Naive thymus-derived CD4-positive, alpha-beta T cell (primary cell): Measurements from ENCODE around the gene FGFR3. TPM values are rescaled to one million over a fixed set of nuclear protein-coding genes. Genes with fewer than 3 reads are reported as not detected.
A peak's percentile ranks its signal among the peaks of the same experiment; 100 is the strongest.
"Not testable (repeated sequence)": the region's sequence is repeated elsewhere in the genome, so short reads cannot be mapped to it uniquely, and the experiment has no call there.

Experiments
- ATAC-seq: fragments of 150-1000 bp; cut with Tn5 transposase; 2 replicates; pipeline ENCODE4 v1.10.0; 2021; ENCODE audit warnings: mild to moderate bottlenecking, moderate library complexity
- CTCF ChIA-PET: fragments of 350-600 bp; sonication (Branson Sonifier 250); formaldehyde crosslinking; loops from one replicate; lab custom pipeline; 2021; ENCODE audit warnings: antibody characterized with exemption; lab: Charles Lee
- POLR2A ChIA-PET: fragments of 350-600 bp; sonication (Branson Sonifier 250); formaldehyde crosslinking; loops from one replicate; lab custom pipeline; 2021; ENCODE audit warnings: antibody characterized with exemption, inconsistent platforms; lab: Charles Lee
- DNase-seq, 9 donors: peaks; one replicate each; pipeline versions ENCODE4 v3.0.0 to v3.0.0-alpha.2; 2020 to 2022; ENCODE audit warnings: mixed read lengths in 1 of 9
- H3K27ac ChIP-seq: one replicate; pipeline ENCODE4 v1.7.0; 2013; ENCODE audit warnings: mild to moderate bottlenecking, low read depth, low read length, moderate library complexity
- H3K27me3 ChIP-seq, 2 donors: one replicate each; pipeline ENCODE4 v1.7.0; 2013; ENCODE audit warnings: low read length in 2 of 2, mild to moderate bottlenecking in 2 of 2, moderate library complexity in 2 of 2; ENCODE audit not compliant: control insufficient read depth in 2 of 2, insufficient read depth in 2 of 2
- H3K36me3 ChIP-seq, 3 experiments: 1 replicate in 2 of 3; 2 replicates in 1 of 3; pipeline ENCODE4 v1.7.0; 2013; ENCODE audit warnings: low read length in 3 of 3, mild to moderate bottlenecking in 3 of 3, moderate library complexity in 1 of 3; ENCODE audit not compliant: insufficient read depth in 3 of 3, control insufficient read depth in 2 of 3
- H3K4me1 ChIP-seq, 2 donors: one replicate each; pipeline ENCODE4 v1.7.0; 2013; ENCODE audit warnings: low read length in 2 of 2, mild to moderate bottlenecking in 2 of 2, moderate library complexity in 1 of 2; ENCODE audit not compliant: control insufficient read depth in 2 of 2, insufficient read depth in 2 of 2
- H3K4me3 ChIP-seq: 2 replicates; pipeline ENCODE4 v1.7.0; 2013; ENCODE audit warnings: mild to moderate bottlenecking, low read length
- H3K9me3 ChIP-seq, 3 experiments: 1 replicate in 2 of 3; 2 replicates in 1 of 3; pipeline ENCODE4 v1.7.0; 2013; ENCODE audit warnings: low read length in 3 of 3; ENCODE audit not compliant: control insufficient read depth in 2 of 3
- H3K27ac Mint-ChIP-seq, 9 donors: one replicate each; pipeline ENCODE4 v1.8.0; 2020 to 2022; ENCODE audit warnings: mixed read lengths in 9 of 9, mild to moderate bottlenecking in 8 of 9, moderate library complexity in 5 of 9, inconsistent platforms in 2 of 9
- H3K27me3 Mint-ChIP-seq, 5 donors: one replicate each; pipeline ENCODE4 v1.8.0; 2021 to 2022; ENCODE audit warnings: mixed read lengths in 5 of 5, mild to moderate bottlenecking in 1 of 5
- H3K36me3 Mint-ChIP-seq, 5 donors: one replicate each; pipeline ENCODE4 v1.8.0; 2020 to 2022; ENCODE audit warnings: mixed read lengths in 5 of 5, mild to moderate bottlenecking in 3 of 5, inconsistent platforms in 1 of 5
- H3K4me1 Mint-ChIP-seq, 7 donors: one replicate each; pipeline ENCODE4 v1.8.0; 2020 to 2022; ENCODE audit warnings: mixed read lengths in 7 of 7, mild to moderate bottlenecking in 3 of 7, inconsistent platforms in 1 of 7
- H3K4me3 Mint-ChIP-seq, 10 donors: one replicate each; pipeline ENCODE4 v1.8.0; 2020 to 2022; ENCODE audit warnings: mild to moderate bottlenecking in 10 of 10, mixed read lengths in 10 of 10, moderate library complexity in 6 of 10, inconsistent platforms in 2 of 10
- H3K9me3 Mint-ChIP-seq, 11 donors: one replicate each; pipeline ENCODE4 v1.8.0; 2020 to 2022; ENCODE audit warnings: mixed read lengths in 11 of 11, mild to moderate bottlenecking in 4 of 11, inconsistent platforms in 1 of 11, moderate library complexity in 1 of 11
- intact Hi-C, 2 donors: fragments of 100-400 bp; cut with micrococcal nuclease; formaldehyde crosslinking; loops; one replicate each; pipeline ENCODE4 v1.15.1; 2023
- polyA plus RNA-seq, 2 donors: library from polyadenylated mRNA; unstranded; fragments of 300-500 nt; fragmentation: Illumina TruSeq; gene quantifications; one replicate each; pipeline ENCODE4 v1.2.3, GENCODE V29; 2021
- total RNA-seq, 6 experiments: library from RNA in 5 of 6; stranded (reverse) in 5 of 6; gene quantifications; 1 replicate in 5 of 6; 2 replicates in 1 of 6; pipeline ENCODE4 v1.2.3 and lab custom pipeline; 2021 to 2026

FGFR3 gene
- total and polyA plus RNA-seq, 7 experiments from 2014 or later, result 1.0 TPM; not detected in 6

DNA sequence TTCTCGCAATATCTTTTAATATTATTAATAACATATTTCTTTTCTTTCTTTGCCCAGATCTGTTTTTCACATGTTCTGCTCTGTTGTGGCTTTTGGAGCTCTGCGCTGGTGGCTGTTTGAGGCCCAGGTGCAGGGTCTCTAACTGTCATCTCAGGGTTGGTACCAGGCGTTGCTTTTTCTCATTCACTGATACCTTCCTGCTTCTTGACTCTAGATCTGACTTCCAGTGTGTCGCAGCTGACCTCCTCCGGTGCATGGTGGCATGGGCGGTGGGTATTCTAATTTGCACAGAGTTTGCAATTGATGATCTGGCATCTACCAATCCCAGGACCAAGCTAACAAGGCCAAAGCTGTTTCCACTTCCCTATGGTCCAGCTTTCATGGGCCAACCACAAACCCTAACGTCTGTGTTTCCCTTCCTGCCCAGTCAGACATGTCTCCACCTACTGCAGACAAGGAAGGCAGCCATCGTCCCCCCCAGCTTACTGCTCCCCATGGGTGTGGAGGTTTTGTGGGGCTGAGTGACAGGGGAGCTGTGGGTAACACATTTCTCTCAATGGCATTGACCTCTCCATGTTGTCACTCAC, 37.6 kb downstream of the FGFR3 start:
- peak overlapping the region in 2 of 9 donors; percentile 25 to 34 for H3K27ac Mint-ChIP-seq
- peaks cover 12 to 50% (median 19%) of the 10 kb centered on the region in 5 donors for H3K36me3 Mint-ChIP-seq
- H3K4me1 Mint-ChIP-seq, result peaks cover 0 to 15% (median 2%) of the 10 kb centered on the region in 7 donors
- no peaks in the 10 kb centered on the region for H3K4me1 ChIP-seq
- ATAC-seq (no peak), DNase-seq (no peak)
- no peaks in the 10 kb centered on the region for H3K9me3 ChIP-seq
- no peaks in the 10 kb centered on the region for H3K27me3 Mint-ChIP-seq
- no peak overlapping the region for H3K4me3 Mint-ChIP-seq
- peaks cover 0 to 57% (median 8%) of the 10 kb centered on the region in 3 experiments for H3K36me3 ChIP-seq
- CTCF ChIA-PET, result interaction anchor here (0.5 to 0.7 kb wide), 2 partner anchors 20 to 138 kb away, joined by 3 to 4 read pairs; no protein-coding TSS in a partner anchor
- H3K27me3 ChIP-seq, result no peaks in the 10 kb centered on the region
- no peak overlapping the region for H3K4me3 ChIP-seq
- no peak overlapping the region for H3K27ac ChIP-seq
- intact Hi-C loops, result no loop called here
- POLR2A ChIA-PET, result no interaction called here
- H3K9me3 Mint-ChIP-seq, result no peaks in the 10 kb centered on the region

DNA sequence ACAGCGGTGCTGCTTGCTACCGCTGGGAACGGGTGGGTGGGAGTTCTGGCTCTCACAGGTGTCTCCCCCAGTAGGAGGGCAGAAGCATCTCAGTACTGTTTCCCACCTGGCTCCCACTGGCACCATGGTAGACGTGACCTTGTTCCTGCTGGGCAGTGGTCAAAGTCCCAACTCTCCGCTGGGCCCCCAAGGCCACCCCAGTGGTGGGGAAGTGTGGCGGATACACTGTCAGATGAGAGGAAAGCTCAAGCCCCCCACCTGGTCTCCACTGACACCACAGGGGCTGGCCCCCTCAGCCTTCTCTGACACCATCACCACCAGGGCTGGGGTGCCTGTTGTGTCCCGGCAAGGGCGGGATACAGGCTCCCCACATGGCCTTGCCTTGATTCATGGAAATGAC, 38.2 kb downstream of the FGFR3 start:
- peaks cover 0 to 60% (median 9%) of the 10 kb centered on the region in 3 experiments for H3K36me3 ChIP-seq
- POLR2A ChIA-PET, result no interaction called here
- H3K4me3 ChIP-seq, result no peak overlapping the region
- ATAC-seq, result no peak
- no peaks in the 10 kb centered on the region for H3K9me3 ChIP-seq
- no peaks in the 10 kb centered on the region for H3K27me3 ChIP-seq
- Mint-ChIP-seq H3K9me3 (no peaks in the 10 kb centered on the region), H3K4me3 (no peak overlapping the region), H3K4me1 (peaks cover 0 to 15% (median 2%) of the 10 kb centered on the region in 7 donors), H3K27me3 (no peaks in the 10 kb centered on the region), H3K27ac (no peak overlapping the region), H3K36me3 (peaks cover 13 to 50% (median 21%) of the 10 kb centered on the region in 5 donors)
- no peaks in the 10 kb centered on the region for H3K4me1 ChIP-seq
- DNase-seq, result no peak
- no peak overlapping the region for H3K27ac ChIP-seq
- CTCF ChIA-PET, result no interaction called here
- intact Hi-C loops, result no loop called here

DNA sequence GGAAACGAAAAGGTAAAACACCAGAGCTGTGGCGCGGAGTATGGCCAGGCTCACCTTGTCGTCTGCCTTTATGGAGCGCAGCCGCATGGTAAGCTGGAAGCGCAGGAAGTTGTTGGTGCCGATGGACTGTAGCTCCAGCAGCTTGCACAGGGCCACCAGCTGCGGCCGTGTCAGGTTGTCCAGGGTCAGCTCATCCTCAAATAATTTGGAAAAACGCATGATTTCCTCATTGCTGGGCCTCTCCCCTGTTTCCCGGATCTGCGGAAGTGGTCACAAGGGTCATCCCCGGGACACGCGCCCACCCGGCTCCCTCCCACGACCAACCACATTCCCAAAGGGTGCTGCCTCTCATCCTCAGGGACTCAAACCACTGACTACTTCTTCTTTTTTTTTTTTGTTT, 39.6 kb downstream of the FGFR3 start:
- no peak overlapping the region for H3K27ac ChIP-seq
- Mint-ChIP-seq H3K4me1 (peaks cover 0 to 15% (median 3%) of the 10 kb centered on the region in 7 donors), H3K9me3 (no peaks in the 10 kb centered on the region), H3K27me3 (no peaks in the 10 kb centered on the region), H3K4me3 (no peak overlapping the region), H3K36me3 (peaks cover 14 to 49% (median 22%) of the 10 kb centered on the region in 5 donors), H3K27ac (no peak overlapping the region)
- H3K27me3 ChIP-seq, result no peaks in the 10 kb centered on the region
- no peaks in the 10 kb centered on the region for H3K4me1 ChIP-seq
- POLR2A ChIA-PET, result interaction anchor here (1.1 kb wide), 1 partner anchor 12 kb away, joined by 3 read pairs; no protein-coding TSS in a partner anchor
- CTCF ChIA-PET, result interaction anchor here (1.9 kb wide), 1 partner anchor 67 kb away, joined by 7 read pairs; no protein-coding TSS in a partner anchor
- intact Hi-C loops, result no loop called here
- H3K36me3 ChIP-seq, result peaks cover 0 to 64% (median 9%) of the 10 kb centered on the region in 3 experiments
- no peaks in the 10 kb centered on the region for H3K9me3 ChIP-seq
- ATAC-seq (no peak), DNase-seq (no peak)
- H3K4me3 ChIP-seq, result no peak overlapping the region

DNA sequence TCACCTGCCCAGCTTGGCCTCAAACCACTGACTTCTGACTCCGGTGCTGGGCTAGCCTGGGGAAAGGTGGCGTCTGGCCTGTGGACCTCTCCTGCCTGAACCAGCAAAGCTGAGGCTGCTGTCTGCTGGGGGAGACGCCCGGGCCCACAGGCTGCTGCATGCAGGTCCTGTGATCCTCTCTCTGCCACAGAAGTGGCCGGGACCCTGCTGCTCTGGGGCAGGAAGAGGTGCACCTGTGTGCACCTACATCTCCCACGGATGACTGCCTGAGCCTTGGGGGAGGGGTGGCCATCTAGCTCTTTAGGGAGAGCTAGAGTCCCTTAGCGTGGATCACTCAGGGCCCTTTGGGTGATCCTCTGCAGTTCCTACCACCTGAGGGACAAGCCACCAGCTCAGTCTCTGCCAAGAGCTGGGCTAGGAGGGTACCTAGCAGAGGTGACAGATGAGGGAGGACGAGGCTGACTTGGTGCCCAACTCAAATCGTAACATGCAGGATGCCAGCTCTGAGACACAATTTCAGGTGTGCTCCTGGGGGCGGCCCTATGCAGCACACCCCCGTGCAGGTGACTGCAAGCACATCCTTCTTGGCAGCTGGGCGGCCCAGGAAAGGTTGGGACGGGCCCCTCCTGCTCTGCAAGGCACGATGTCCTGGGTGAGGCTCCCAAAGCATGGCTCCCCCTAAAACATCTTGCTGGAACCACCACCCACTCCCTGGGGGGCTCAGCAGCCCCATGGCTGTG, 40.4 kb downstream of the FGFR3 start:
- Mint-ChIP-seq H3K36me3 (peaks cover 14 to 49% (median 22%) of the 10 kb centered on the region in 5 donors), H3K27ac (peak overlapping the region in 1 of 9 donors; percentile 49), H3K9me3 (no peaks in the 10 kb centered on the region), H3K27me3 (no peaks in the 10 kb centered on the region), H3K4me3 (no peak overlapping the region), H3K4me1 (peaks cover 0 to 15% (median 3%) of the 10 kb centered on the region in 7 donors)
- Histone ChIP-seq H3K4me3 (no peak overlapping the region), H3K36me3 (peaks cover 0 to 66% (median 9%) of the 10 kb centered on the region in 3 experiments), H3K9me3 (no peaks in the 10 kb centered on the region), H3K4me1 (no peaks in the 10 kb centered on the region), H3K27ac (no peak overlapping the region), H3K27me3 (no peaks in the 10 kb centered on the region)
- intact Hi-C loops, result no loop called here
- ChIA-PET POLR2A (no interaction called here), CTCF (interaction anchor here (1.9 kb wide), 1 partner anchor 66 kb away, joined by 7 read pairs; no protein-coding TSS in a partner anchor)
- DNase-seq (no peak), ATAC-seq (no peak)

DNA sequence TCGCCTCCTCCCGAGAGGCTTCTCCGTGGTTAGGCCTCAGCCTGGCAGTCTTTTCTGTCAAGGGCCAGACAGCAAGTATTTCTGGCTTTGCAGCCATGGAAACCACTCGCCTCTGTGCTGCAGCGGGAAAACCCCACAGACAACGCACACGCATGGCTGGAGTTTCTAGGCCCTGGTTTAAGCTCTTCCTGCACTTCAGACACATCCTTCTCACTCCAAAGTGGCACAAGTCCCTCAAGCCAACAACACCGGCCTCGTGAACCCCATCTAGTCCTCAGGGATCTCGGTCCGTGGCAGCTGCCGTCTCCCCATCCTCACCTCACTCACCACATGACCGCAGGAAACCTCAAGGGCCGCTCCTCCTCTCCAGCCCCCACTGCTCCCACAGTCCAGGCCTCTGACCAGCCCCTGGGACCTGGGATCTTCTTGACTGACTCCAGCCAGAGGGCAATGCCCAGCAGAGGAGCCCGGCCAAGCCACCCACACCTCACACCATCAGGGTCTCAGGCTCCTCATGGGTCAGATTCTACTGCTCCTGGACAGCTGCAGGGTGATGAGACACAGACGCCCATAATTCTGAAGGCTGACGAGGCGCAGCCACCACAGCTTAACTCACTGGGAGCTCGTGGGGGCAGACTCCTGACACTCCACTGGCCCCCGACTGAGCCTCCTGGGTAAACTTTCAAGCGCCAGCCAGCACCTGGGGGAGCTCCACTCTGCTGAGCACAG, 41.1 kb downstream of the FGFR3 start:
- no peak overlapping the region for H3K4me3 ChIP-seq
- intact Hi-C loops, result no loop called here
- no peak for ATAC-seq
- H3K4me1 ChIP-seq, result no peaks in the 10 kb centered on the region
- H3K27ac ChIP-seq, result no peak overlapping the region
- no peaks in the 10 kb centered on the region for H3K27me3 ChIP-seq
- Mint-ChIP-seq H3K4me1 (peaks cover 0 to 18% (median 5%) of the 10 kb centered on the region in 7 donors), H3K27me3 (no peaks in the 10 kb centered on the region), H3K27ac (peak overlapping the region in 1 of 9 donors; percentile 68), H3K9me3 (no peaks in the 10 kb centered on the region), H3K36me3 (peaks cover 17 to 52% (median 26%) of the 10 kb centered on the region in 5 donors), H3K4me3 (no peak overlapping the region)
- ChIA-PET POLR2A (no interaction called here), CTCF (interaction anchor here (0.6 kb wide), 1 partner anchor 31 kb away, joined by 3 read pairs; no protein-coding TSS in a partner anchor)
- DNase-seq, result no peak
- peaks cover 0 to 73% (median 9%) of the 10 kb centered on the region in 3 experiments for H3K36me3 ChIP-seq
- no peaks in the 10 kb centered on the region for H3K9me3 ChIP-seq

DNA sequence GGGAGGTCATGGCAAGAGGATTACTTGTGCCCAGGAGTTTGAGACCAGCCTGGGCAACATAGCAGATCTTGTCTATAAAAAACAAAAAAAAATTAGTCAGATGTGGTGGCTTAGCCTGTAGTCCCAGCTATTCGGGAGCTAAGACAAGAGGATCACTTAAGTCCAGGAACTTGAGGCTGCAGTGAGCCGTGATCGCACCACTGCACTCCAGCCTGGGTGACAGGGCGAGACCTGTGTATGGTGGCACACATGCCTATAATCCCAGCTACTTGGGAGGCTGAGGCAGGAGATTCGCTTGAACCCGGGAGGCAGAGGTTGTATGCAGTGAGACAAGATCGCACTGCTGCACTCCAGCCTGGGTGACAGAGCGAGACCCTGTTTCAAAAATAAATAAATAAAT, 42.7 kb downstream of the FGFR3 start:
- H3K4me1 ChIP-seq, H3K27ac ChIP-seq, H3K9me3 Mint-ChIP-seq, H3K4me3 Mint-ChIP-seq, H3K27me3 ChIP-seq, DNase-seq, H3K27ac Mint-ChIP-seq, H3K9me3 ChIP-seq, ATAC-seq, intact Hi-C loops, H3K27me3 Mint-ChIP-seq, H3K4me3 ChIP-seq, POLR2A ChIA-PET: not testable (repeated sequence)
- Mint-ChIP-seq H3K36me3 (peaks cover 13 to 47% (median 19%) of the 10 kb centered on the region in 5 donors), H3K4me1 (peaks cover 0 to 18% (median 5%) of the 10 kb centered on the region in 7 donors)
- H3K36me3 ChIP-seq, result peaks cover 0 to 83% (median 16%) of the 10 kb centered on the region in 3 experiments
- CTCF ChIA-PET, result interaction anchor here (0.5 kb wide), 1 partner anchor 307 kb away, joined by 3 read pairs; no protein-coding TSS in a partner anchor
